Aorta (tissue), 5 donors: ENCODE data around the gene SEZ6L. TPM values are rescaled to one million over a fixed set of nuclear protein-coding genes. Genes with fewer than 3 reads are reported as not detected.

Source experiments
- ATAC-seq: fragments of 200-7000 bp; cut with Tn5 transposase; one replicate; pipeline ENCODE4 v1.9.1; 2022; ENCODE audit warnings: moderate library complexity; ENCODE audit not compliant: low FRiP score
- DNase-seq, 2 donors: peaks; one replicate each; pipeline ENCODE4 v3.0.0-alpha.2; 2020
- H3K27ac ChIP-seq, 2 donors: one replicate each; pipeline ENCODE4 v1.5.1; 2013; ENCODE audit warnings: low read length in 2 of 2, mild to moderate bottlenecking in 2 of 2, moderate library complexity in 2 of 2, control low read depth in 1 of 2, inconsistent platforms in 1 of 2, low read depth in 1 of 2
- H3K27me3 ChIP-seq, 2 donors: one replicate each; pipeline ENCODE4 v1.6.1; 2013; ENCODE audit warnings: control low read depth in 1 of 2, low read length in 1 of 2, mild to moderate bottlenecking in 1 of 2, moderate library complexity in 1 of 2; ENCODE audit not compliant: insufficient read depth in 2 of 2, control insufficient read depth in 1 of 2
- H3K36me3 ChIP-seq, 2 donors: one replicate each; pipeline ENCODE4 v1.6.1; 2013; ENCODE audit warnings: control low read depth in 1 of 2, low read length in 1 of 2, mild to moderate bottlenecking in 1 of 2; ENCODE audit not compliant: insufficient read depth in 2 of 2, control insufficient read depth in 1 of 2
- H3K4me1 ChIP-seq, 2 donors: one replicate each; pipeline ENCODE4 v1.6.1; 2013; ENCODE audit warnings: low read length in 2 of 2, control low read depth in 1 of 2, mild to moderate bottlenecking in 1 of 2, moderate library complexity in 1 of 2; ENCODE audit not compliant: insufficient read depth in 2 of 2, control insufficient read depth in 1 of 2
- H3K4me3 ChIP-seq, 2 donors: one replicate each; pipeline ENCODE4 v1.5.1; 2013; ENCODE audit warnings: low read length in 2 of 2, control low read depth in 1 of 2, mild to moderate bottlenecking in 1 of 2
- H3K9me3 ChIP-seq: one replicate; pipeline ENCODE4 v1.6.1; 2013; ENCODE audit warnings: mild to moderate bottlenecking, low read length; ENCODE audit not compliant: control insufficient read depth
- WGBS, 2 donors: extraction: QIAGEN DNeasy Blood & Tissue Kit; methylation state at CpG; one replicate each; pipeline ENCODE4 v1.1.7; 2013; 5-methylcytosine and 5-hydroxymethylcytosine counted together
- intact Hi-C, 2 donors: fragments of 100-400 bp; cut with DNase I; formaldehyde crosslinking; loops; one replicate each; pipeline versions ENCODE4 v1.14.2 to v1.15.0; 2022
- polyA plus RNA-seq, 2 donors: library from polyadenylated mRNA; stranded (reverse); fragments of 200-250 nt; gene quantifications; one replicate each; pipeline ENCODE4 v1.2.3, GENCODE V29; 2013
- total RNA-seq, 2 donors: library from RNA; stranded (reverse); fragmentation: NEBNext Ultra II Directional; extraction: Animal tissue kit (Norgen Biotek cat#: 25700); gene quantifications; one replicate each; pipeline ENCODE4 v1.2.1, GENCODE V29; 2021
- donor health status: healthy with polysubstance abuse.
- donor health status: Bipolar disorder and iron deficiency.
- donor health status: DM: no; HTN: no; CAD: no.
- donor health status: DM: no; HTN: no; CAD: no.
- donor health status: DM: yes; HTN: yes; CAD: no.

SEZ6L gene
- total and polyA plus RNA-seq, 4 donors: 0.18 TPM; not detected in 3

DNA sequence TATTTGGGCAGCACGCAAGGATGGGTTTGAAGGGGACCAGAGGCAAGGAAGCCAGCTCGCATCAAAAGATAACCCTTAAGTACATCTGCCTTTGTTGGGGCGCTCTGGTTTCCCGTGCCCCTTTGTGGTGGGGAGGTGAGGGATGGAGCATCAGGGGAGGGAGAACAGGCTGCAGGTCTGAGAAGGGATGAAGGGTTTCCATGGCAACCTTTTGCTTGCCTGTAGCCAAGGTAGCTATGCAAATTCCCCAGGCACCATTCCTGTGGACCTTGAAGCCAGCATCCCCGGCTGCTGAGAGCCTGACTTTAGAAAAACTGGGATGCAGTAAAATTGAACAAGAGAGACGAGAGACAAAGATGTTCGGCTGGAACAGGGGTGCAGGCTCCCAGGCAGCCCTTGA is 75.7 kb downstream of the SEZ6L start:
- DNase-seq (no peak), ATAC-seq (no peak)
- Histone ChIP-seq H3K4me3 (no peak overlapping the region), H3K36me3 (no peaks in the 10 kb centered on the region), H3K27me3 (peaks cover 0 to 2% of the 10 kb centered on the region in 2 donors), H3K9me3 (peaks cover 1% of the 10 kb centered on the region), H3K4me1 (no peaks in the 10 kb centered on the region), H3K27ac (no peak overlapping the region)
- intact Hi-C loops: no loop called here
- WGBS, 2 donors: 57 to 64% methylated on average over 7 of the region's 7 CpGs

DNA sequence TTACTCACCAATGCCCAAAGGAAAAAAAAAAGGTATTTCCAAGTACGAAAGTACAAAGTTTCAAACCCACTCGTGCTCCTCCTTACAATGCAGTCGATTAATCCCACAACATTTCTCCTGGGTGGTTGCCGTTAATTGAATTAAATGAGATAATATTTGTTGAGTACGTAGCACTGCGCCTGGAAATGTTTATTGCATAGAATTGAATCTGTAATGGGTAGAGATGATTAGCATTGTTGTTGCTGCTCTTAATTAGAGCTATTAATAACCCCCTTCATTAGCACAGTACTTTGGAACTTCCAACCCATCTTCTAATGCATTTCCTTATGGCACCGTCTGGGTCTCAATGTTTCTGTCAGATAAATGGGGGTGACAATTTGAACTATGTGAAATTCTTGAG is 77.3 kb downstream of the SEZ6L start:
- DNase-seq: no peak
- ATAC-seq: no peak
- 76 to 78% methylated on average over 7 of the region's 7 CpGs for WGBS, 2 donors
- peaks cover 0 to 2% of the 10 kb centered on the region in 2 donors for H3K27me3 ChIP-seq
- no peak overlapping the region for H3K4me3 ChIP-seq
- no peaks in the 10 kb centered on the region for H3K36me3 ChIP-seq
- H3K4me1 ChIP-seq: no peaks in the 10 kb centered on the region
- H3K9me3 ChIP-seq: peaks cover 4% of the 10 kb centered on the region
- intact Hi-C loops: no loop called here
- H3K27ac ChIP-seq: no peak overlapping the region

- ATAC-seq (no peak), DNase-seq (no peak)
- Histone ChIP-seq H3K4me3 (no peak overlapping the region), H3K36me3 (no peaks in the 10 kb centered on the region), H3K9me3 (peaks cover 7% of the 10 kb centered on the region), H3K27ac (no peak overlapping the region), H3K4me1 (no peaks in the 10 kb centered on the region), H3K27me3 (peaks cover 0 to 1% of the 10 kb centered on the region in 2 donors)
- intact Hi-C loops: no loop called here
- 72 to 75% methylated on average over 5 of the region's 5 CpGs for WGBS, 2 donors
Observed at GRCh38 chr22:26251869-26252268, 82.6 kb downstream of the SEZ6L start.

DNA sequence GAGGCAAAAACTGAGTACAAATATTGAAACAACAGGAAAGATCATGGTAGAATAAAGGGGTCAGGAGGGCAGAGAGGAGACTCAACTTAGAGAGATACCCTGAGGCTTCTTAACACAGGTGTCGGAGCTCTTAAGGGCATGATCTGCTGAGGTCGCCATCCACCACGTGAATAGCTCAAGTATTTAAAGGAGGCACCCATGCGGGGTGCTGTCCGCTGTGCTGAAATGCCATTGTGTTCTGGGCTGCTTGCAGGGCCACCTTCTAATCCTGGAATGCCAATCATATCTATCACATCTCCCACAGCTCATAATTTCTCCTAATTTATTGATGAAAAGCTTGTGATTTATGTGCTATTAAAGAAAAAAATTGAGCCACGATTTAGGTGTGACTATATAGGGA is 90.2 kb downstream of the SEZ6L start:
- Histone ChIP-seq H3K27ac (no peak overlapping the region), H3K9me3 (peaks cover 3% of the 10 kb centered on the region), H3K27me3 (no peaks in the 10 kb centered on the region), H3K4me3 (no peak overlapping the region), H3K36me3 (no peaks in the 10 kb centered on the region), H3K4me1 (no peaks in the 10 kb centered on the region)
- intact Hi-C loops: no loop called here
- DNase-seq (no peak), ATAC-seq (no peak)
- WGBS, 2 donors: 4 to 6% methylated on average over 6 of the region's 6 CpGs

GRCh38 chr22:26264162-26264561 is 94.9 kb downstream of the SEZ6L start:
- no peak for DNase-seq
- Histone ChIP-seq H3K4me3 (no peak overlapping the region), H3K9me3 (no peaks in the 10 kb centered on the region), H3K4me1 (no peaks in the 10 kb centered on the region), H3K36me3 (no peaks in the 10 kb centered on the region), H3K27me3 (no peaks in the 10 kb centered on the region), H3K27ac (no peak overlapping the region)
- ATAC-seq: no peak
- intact Hi-C loops: no loop called here
- 37 to 69% methylated on average over 1 of the region's 1 CpG for WGBS, 2 donors

DNA sequence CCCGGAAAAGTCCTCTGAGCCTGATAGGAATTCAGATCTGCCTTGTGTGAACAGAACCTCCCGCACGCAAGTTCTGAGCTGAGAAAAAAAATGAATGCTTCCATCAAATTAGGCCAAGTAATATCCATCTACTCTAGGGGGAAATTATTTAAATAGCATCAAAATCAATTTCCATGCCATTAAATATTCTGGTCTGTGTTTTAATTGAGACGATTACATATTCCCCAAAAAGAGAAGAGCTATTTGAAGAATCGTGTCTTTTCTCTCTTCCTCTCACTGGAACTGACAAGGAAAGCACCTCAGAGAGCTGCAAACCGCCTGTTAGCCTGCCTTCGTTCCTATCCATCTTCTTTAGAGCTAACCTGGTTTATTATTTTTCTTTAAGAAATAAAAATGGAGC is 96.0 kb downstream of the SEZ6L start:
- no peak overlapping the region for H3K27ac ChIP-seq
- no peaks in the 10 kb centered on the region for H3K9me3 ChIP-seq
- no peak for ATAC-seq
- H3K4me3 ChIP-seq: no peak overlapping the region
- no peak for DNase-seq
- H3K27me3 ChIP-seq: no peaks in the 10 kb centered on the region
- intact Hi-C loops: no loop called here
- no peaks in the 10 kb centered on the region for H3K36me3 ChIP-seq
- 61 to 67% methylated on average over 7 of the region's 7 CpGs for WGBS, 2 donors
- no peaks in the 10 kb centered on the region for H3K4me1 ChIP-seq

DNA sequence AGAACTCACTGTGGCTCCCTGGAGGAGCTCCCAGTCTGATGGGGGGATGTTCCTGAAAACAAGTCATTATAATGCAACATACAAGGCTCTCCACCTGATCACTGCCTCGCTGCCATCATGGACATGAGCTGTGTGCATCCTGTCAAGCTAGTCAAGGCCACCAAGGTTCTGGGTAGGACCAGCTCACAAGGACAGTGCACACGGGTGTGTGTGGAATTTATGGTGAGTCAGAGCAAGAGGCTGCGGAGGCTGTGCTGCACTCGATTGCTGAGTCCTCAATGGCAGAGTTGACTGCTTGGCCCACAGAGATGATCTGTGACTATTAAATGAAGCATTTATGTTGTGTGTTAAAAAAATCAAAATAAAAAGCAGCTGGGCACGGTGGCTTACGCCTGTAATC is 96.6 kb downstream of the SEZ6L start:
- Histone ChIP-seq H3K9me3 (no peaks in the 10 kb centered on the region), H3K36me3 (no peaks in the 10 kb centered on the region), H3K4me1 (no peaks in the 10 kb centered on the region), H3K27ac (no peak overlapping the region), H3K4me3 (no peak overlapping the region), H3K27me3 (no peaks in the 10 kb centered on the region)
- WGBS, 2 donors: 77 to 79% methylated on average over 6 of the region's 6 CpGs
- intact Hi-C loops: no loop called here
- DNase-seq (no peak), ATAC-seq (no peak)

GRCh38 chr22:26267856-26268255 is 98.6 kb downstream of the SEZ6L start:
- H3K9me3 ChIP-seq: no peaks in the 10 kb centered on the region
- no peak overlapping the region for H3K27ac ChIP-seq
- DNase-seq (no peak), ATAC-seq (no peak)
- intact Hi-C loops: no loop called here
- H3K27me3 ChIP-seq: no peaks in the 10 kb centered on the region
- no peaks in the 10 kb centered on the region for H3K36me3 ChIP-seq
- H3K4me3 ChIP-seq: no peak overlapping the region
- H3K4me1 ChIP-seq: no peaks in the 10 kb centered on the region
- 37 to 42% methylated on average over 1 of the region's 1 CpG for WGBS, 2 donors

DNA sequence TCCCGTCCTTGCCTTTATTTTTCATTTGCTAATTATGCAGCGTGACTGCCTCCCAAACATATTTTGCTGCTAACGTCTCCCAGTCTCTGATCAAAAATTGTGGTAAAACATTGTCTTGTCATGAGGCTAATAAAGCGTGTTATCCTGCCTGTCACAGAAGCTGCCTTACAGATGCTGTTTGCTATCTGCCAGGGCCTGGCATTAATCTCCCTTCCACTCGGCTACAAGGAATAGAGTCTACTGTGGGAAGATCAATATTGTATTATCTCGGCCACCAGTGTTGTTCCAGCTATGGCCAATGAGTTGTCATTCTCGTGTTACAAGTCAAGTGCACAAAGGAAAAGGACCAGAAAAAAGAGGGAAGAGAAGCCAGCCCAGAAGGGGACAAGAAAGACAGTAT is 100.3 kb downstream of the SEZ6L start:
- H3K27ac ChIP-seq: no peak overlapping the region
- H3K9me3 ChIP-seq: no peaks in the 10 kb centered on the region
- H3K27me3 ChIP-seq: no peaks in the 10 kb centered on the region
- no peaks in the 10 kb centered on the region for H3K36me3 ChIP-seq
- WGBS, 2 donors: 51 to 59% methylated on average over 7 of the region's 7 CpGs
- intact Hi-C loops: no loop called here
- no peaks in the 10 kb centered on the region for H3K4me1 ChIP-seq
- DNase-seq (no peak), ATAC-seq (no peak)
- no peak overlapping the region for H3K4me3 ChIP-seq
